GOT3 (cell line): Measurements from ENCODE around the gene PARP4.
"Not testable (repeated sequence)": the region's sequence is repeated elsewhere in the genome, so short reads cannot be mapped to it uniquely, and the experiment has no call there.

Source experiments
- DNase-seq: peaks from one replicate; lab custom pipeline; 2025; ENCODE audit warnings: mixed read lengths; lab: John Stamatoyannopoulos, UW

The PARP4 gene

GRCh38 chr13:24505756-24506155 lies 6.8 kb downstream of the PARP4 start:
- DNase-seq = no peak

- DNase-seq = no peak
Measured at GRCh38 chr13:24505256-24505655, 7.3 kb downstream of the PARP4 start.

GRCh38 chr13:24503379-24503696 lies 9.2 kb downstream of the PARP4 start:
- no peak for DNase-seq

- DNase-seq = no peak
Measured at GRCh38 chr13:24502533-24503378, 9.8 kb downstream of the PARP4 start.

GRCh38 chr13:24500977-24501376 lies 11.6 kb downstream of the PARP4 start:
- no peak for DNase-seq

- DNase-seq = no peak
Measured at GRCh38 chr13:24497742-24498141, 14.8 kb downstream of the PARP4 start.

GRCh38 chr13:24496295-24496694 lies 16.3 kb downstream of the PARP4 start:
- not testable (repeated sequence) for DNase-seq

- no peak for DNase-seq
Measured at GRCh38 chr13:24495151-24495729, 17.3 kb downstream of the PARP4 start.

GRCh38 chr13:24493356-24493755 lies 19.2 kb downstream of the PARP4 start:
- DNase-seq = no peak

GRCh38 chr13:24491845-24492244 lies 20.7 kb downstream of the PARP4 start:
- DNase-seq = no peak

GRCh38 chr13:24489721-24490120 lies 22.9 kb downstream of the PARP4 start:
- no peak for DNase-seq

- not testable (repeated sequence) for DNase-seq
Measured at GRCh38 chr13:24488092-24488491, 24.5 kb downstream of the PARP4 start.

GRCh38 chr13:24486017-24486657 lies 26.4 kb downstream of the PARP4 start:
- not testable (repeated sequence) for DNase-seq

GRCh38 chr13:24473686-24474085 lies 38.9 kb downstream of the PARP4 start:
- no peak for DNase-seq

GRCh38 chr13:24472129-24472528 lies 40.4 kb downstream of the PARP4 start:
- not testable (repeated sequence) for DNase-seq

- DNase-seq = no peak
Measured at GRCh38 chr13:24463078-24463477, 49.5 kb downstream of the PARP4 start.

- no peak for DNase-seq
Measured at GRCh38 chr13:24460256-24460655, 52.3 kb downstream of the PARP4 start.

- DNase-seq = no peak
Measured at GRCh38 chr13:24459726-24460125, 52.9 kb downstream of the PARP4 start.

- DNase-seq = no peak
Measured at GRCh38 chr13:24459234-24459633, 53.3 kb downstream of the PARP4 start.

- no peak for DNase-seq
Measured at GRCh38 chr13:24458736-24459135, 53.8 kb downstream of the PARP4 start.

- no peak for DNase-seq
Measured at GRCh38 chr13:24456396-24456795, 56.2 kb downstream of the PARP4 start.

GRCh38 chr13:24454056-24454455 lies 58.5 kb downstream of the PARP4 start:
- no peak for DNase-seq

GRCh38 chr13:24452044-24452443 lies 60.5 kb downstream of the PARP4 start:
- no peak for DNase-seq
